Stimulated activated CD4-positive, alpha-beta T cell treated with anti-CD3 and anti-CD28 coated beads, Interleukin-15, amount 100 ng/mL, for 48 hours (primary cell): ENCODE measurements around the gene H3-3A.

Experiments used
- DNase-seq, 2 donors: peaks; one replicate each; pipeline ENCODE4 v3.0.0-alpha.2; 2020; ENCODE audit warnings: low read depth in 2 of 2

The H3-3A gene

DNA sequence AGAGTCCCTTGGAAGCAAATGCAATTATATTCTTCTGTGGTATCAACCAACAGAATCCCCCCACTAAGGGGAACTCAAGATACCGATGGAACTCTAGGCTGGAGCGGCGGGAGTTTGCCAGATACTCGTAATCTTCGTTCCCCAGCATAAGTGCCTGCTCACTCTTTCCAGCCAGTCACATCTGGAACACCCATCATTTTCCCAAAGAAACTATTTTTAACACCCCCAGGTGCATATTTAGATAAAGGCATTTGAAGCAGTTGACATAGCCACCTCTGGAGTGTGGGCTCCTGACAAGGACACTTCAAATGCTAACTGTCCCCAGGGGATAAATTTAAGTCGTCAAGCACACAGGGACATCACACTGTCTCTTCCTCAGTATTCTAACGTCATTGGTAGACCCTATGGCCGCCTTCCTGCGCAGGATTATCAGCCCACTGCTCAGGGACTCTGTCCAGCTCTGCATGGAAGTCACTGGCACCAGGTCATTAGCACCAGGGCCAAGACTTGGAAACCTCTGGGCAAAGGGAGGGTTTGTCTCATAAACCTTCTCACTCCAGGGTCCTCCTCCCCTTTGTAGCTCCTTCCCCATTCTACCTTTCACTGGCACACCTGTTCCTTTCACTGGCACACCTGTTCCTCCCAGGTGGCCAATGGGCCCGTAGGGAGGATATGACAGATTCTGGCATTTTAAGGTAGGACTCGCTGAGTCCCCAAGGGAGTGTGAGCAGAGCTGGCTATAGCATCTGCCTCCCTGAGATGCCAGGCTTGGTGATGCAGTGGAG, 48.8 kb downstream of the H3-3A start:
- DNase-seq = no peak

DNA sequence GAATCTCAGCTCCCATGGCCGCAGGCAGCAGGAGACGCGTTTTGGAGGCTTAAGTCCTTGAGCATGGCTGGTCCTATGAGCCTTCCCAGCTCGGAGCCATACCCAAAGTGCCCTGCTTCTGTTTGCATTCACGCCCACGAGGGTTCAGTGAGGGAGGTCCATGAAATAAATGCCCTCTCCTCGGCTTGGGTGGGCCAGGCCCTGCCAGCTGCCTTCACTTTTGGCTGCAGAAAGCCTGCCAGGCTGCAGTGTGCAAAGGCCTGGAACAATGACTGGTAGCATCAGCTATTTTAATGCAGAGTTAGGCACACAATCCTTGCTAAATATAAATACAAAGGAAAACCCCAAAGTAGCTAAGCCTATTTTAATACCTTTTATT, 49.4 kb downstream of the H3-3A start:
- no peak for DNase-seq

DNA sequence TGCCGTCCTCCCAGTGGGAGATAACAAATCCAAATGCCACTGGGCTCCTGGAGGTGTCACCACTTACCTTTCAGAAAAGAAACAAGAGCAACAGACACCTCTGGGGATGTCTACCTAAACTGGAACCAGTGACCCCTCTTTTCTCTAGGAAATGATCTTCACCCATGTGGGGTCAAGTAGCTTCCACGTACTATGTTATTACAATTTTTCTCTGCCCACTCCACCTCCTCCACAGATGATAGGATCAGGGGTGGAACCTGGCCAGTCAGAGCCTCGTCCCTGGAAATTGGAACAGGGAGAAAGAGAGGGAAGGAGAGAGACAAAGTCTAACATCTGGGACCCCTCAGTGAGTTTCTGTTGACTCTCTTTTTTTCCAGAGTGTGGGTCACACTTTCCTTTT, 50.1 kb downstream of the H3-3A start:
- no peak for DNase-seq

- DNase-seq = no peak
Measured at GRCh38 chr1:226116673-226117072, 54.2 kb downstream of the H3-3A start.

GRCh38 chr1:226117330-226117729, 54.8 kb downstream of the H3-3A start:
- no peak for DNase-seq

DNA sequence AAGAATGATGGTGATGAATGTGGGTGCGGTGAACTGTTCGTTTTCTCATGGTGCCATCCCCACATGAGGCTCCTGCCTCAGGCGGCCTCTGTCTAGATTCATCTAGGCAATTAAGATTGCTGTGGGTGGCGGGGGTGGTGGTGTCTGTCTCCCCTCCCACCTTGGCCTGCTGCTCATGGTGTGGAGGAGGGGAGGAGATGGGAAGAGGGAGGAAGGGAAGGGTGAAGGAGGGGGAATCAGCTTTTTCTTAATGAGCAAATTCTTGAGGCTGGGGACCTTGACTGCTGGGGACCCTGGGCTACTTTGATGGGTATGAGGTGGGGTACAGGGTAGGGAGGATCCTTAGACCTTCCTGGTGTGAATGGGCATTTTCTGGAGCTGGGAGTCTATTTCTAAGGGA, 55.8 kb downstream of the H3-3A start:
- DNase-seq = no peak

- no peak for DNase-seq
Measured at GRCh38 chr1:226119169-226119568, 56.7 kb downstream of the H3-3A start.

- no peak for DNase-seq
Measured at GRCh38 chr1:226120398-226120797, 57.9 kb downstream of the H3-3A start.

GRCh38 chr1:226121049-226121586, 58.6 kb downstream of the H3-3A start:
- no peak for DNase-seq
